HFFc6 (cell line): ENCODE results near the gene HTRA3. TPM values are rescaled to one million over a fixed set of nuclear protein-coding genes. Genes with fewer than 3 reads are reported as not detected.

ENCODE experiments used
- DNase-seq: peaks from one replicate; pipeline ENCODE4 v3.0.0-alpha.2; 2018
- H3K27ac Mint-ChIP-seq: 2 replicates; pipeline ENCODE4 v1.8.0; 2020; ENCODE audit warnings: mild to moderate bottlenecking, mixed read lengths
- H3K27me3 Mint-ChIP-seq: 2 replicates; pipeline ENCODE4 v1.8.0; 2021; ENCODE audit warnings: mild to moderate bottlenecking, moderate library complexity, mixed read lengths; ENCODE audit not compliant: insufficient read depth
- H3K36me3 Mint-ChIP-seq: 2 replicates; pipeline ENCODE4 v1.8.0; 2021; ENCODE audit warnings: low read depth, mixed read lengths
- H3K4me1 Mint-ChIP-seq: 2 replicates; pipeline ENCODE4 v1.8.0; 2020; ENCODE audit warnings: low read depth, mixed read lengths
- H3K4me3 Mint-ChIP-seq: 2 replicates; pipeline ENCODE4 v1.8.0; 2020; ENCODE audit warnings: mild to moderate bottlenecking, moderate library complexity, mixed read lengths
- H3K9me3 Mint-ChIP-seq: 2 replicates; pipeline ENCODE4 v1.8.0; 2020; ENCODE audit warnings: mild to moderate bottlenecking, mixed read lengths
- total RNA-seq, 6 experiments: library from RNA; stranded (reverse); fragmentation: NEBNext Ultra II Directional; extraction: Animal tissue kit (Norgen Biotek cat#: 25700); gene quantifications; 2 replicates in 1 of 6; 3 replicates in 5 of 6; pipeline ENCODE4 v1.2.3, GENCODE V29; 2021
- TF ChIP-seq, protein P1 (sequence below): fragments of 200-600 bp; sonication (generic); IDR thresholded peaks from 2 replicates; pipeline ENCODE4 v1.5.0; 2021; ENCODE audit warnings: antibody characterized with exemption, mild to moderate bottlenecking

The HTRA3 gene
- total RNA-seq, 6 experiments from 2014 or later: 4.2 to 7.0 (median 4.8) TPM

DNA sequence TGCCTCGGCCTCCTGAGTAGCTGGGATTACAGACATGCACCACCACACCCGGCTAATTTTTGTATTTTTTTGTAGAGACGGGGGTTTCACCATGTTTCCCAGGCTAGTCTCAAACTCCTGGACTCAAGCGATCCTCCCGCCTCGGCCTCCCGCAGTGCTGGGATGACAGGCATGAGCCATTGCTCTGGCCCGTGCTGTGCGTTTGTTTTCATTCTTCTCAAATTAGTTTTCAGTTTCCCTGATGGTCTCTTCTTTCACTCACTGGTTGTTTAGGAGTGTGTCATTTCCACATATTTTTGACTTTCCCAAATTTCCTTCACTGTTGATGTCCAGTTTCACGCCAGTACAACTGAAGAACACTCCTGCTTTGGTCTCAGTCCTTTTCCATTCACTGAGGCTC lies 38.7 kb upstream of the HTRA3 start:
- no peak for DNase-seq
- peaks cover 9% of the 10 kb centered on the region for H3K4me1 Mint-ChIP-seq
- TF ChIP-seq, protein P1, sequence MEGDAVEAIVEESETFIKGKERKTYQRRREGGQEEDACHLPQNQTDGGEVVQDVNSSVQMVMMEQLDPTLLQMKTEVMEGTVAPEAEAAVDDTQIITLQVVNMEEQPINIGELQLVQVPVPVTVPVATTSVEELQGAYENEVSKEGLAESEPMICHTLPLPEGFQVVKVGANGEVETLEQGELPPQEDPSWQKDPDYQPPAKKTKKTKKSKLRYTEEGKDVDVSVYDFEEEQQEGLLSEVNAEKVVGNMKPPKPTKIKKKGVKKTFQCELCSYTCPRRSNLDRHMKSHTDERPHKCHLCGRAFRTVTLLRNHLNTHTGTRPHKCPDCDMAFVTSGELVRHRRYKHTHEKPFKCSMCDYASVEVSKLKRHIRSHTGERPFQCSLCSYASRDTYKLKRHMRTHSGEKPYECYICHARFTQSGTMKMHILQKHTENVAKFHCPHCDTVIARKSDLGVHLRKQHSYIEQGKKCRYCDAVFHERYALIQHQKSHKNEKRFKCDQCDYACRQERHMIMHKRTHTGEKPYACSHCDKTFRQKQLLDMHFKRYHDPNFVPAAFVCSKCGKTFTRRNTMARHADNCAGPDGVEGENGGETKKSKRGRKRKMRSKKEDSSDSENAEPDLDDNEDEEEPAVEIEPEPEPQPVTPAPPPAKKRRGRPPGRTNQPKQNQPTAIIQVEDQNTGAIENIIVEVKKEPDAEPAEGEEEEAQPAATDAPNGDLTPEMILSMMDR: no peak
- H3K4me3 Mint-ChIP-seq: no peak overlapping the region
- H3K36me3 Mint-ChIP-seq: no peaks in the 10 kb centered on the region
- H3K27me3 Mint-ChIP-seq: peaks cover 2% of the 10 kb centered on the region; the same call in 1 of the 2 replicates
- no peak overlapping the region for H3K27ac Mint-ChIP-seq
- H3K9me3 Mint-ChIP-seq: no peaks in the 10 kb centered on the region

DNA sequence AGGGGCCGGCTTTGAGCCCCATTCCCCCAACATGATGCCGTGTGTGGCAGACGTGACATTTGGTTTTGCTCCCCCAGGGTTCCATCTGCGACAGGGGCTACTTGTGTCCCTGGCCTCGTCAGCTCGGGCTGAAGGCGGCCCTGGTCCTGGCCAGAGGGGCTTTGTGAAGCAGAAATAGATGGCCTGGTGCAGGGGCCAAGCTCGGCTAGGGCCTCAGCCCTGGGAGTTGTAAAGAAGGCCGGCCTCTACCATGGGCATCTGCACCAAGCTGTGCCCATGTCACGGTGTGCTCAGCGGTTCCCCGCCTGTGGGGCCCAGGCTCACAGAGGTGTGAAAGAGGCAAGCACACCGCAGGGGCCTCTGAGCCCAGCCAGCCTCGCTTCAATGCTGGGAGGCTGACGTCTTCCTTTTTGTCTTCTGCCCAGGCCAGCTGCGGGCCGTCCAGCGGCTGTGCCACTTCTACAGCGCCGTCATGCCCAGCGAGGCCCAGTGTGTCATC lies 38.0 kb upstream of the HTRA3 start:
- H3K4me1 Mint-ChIP-seq: peaks cover 9% of the 10 kb centered on the region
- no peak overlapping the region for H3K4me3 Mint-ChIP-seq
- no peaks in the 10 kb centered on the region for H3K36me3 Mint-ChIP-seq
- no peak for DNase-seq
- no peaks in the 10 kb centered on the region for H3K9me3 Mint-ChIP-seq
- H3K27me3 Mint-ChIP-seq: peaks cover 2% of the 10 kb centered on the region
- no peak overlapping the region for H3K27ac Mint-ChIP-seq
- TF ChIP-seq, protein P1: no peak

DNA sequence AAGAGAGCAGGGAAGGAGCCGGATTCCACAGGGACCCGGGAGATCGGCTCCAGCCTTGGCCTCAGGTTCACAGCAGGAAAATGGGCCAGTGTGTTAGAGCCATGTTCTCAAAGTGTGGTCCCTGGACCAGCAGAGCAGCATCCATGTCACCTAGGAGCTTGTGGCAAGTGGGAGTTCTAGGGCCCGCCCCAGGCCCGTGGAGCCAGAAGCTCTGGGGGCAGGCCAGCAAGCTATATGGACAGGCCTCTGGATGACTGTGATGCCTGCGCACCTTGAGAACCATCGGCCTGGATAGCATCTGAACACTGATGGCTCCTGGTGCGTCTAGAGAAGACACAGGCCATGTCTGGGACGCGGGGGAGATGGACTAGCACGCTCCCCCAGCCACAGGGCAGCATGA lies 36.8 kb upstream of the HTRA3 start:
- peaks cover 9% of the 10 kb centered on the region for H3K4me1 Mint-ChIP-seq
- TF ChIP-seq, protein P1: no peak
- DNase-seq: no peak
- peaks cover 2% of the 10 kb centered on the region for H3K27me3 Mint-ChIP-seq
- H3K9me3 Mint-ChIP-seq: no peaks in the 10 kb centered on the region
- no peaks in the 10 kb centered on the region for H3K36me3 Mint-ChIP-seq
- no peak overlapping the region for H3K4me3 Mint-ChIP-seq
- H3K27ac Mint-ChIP-seq: no peak overlapping the region

DNA sequence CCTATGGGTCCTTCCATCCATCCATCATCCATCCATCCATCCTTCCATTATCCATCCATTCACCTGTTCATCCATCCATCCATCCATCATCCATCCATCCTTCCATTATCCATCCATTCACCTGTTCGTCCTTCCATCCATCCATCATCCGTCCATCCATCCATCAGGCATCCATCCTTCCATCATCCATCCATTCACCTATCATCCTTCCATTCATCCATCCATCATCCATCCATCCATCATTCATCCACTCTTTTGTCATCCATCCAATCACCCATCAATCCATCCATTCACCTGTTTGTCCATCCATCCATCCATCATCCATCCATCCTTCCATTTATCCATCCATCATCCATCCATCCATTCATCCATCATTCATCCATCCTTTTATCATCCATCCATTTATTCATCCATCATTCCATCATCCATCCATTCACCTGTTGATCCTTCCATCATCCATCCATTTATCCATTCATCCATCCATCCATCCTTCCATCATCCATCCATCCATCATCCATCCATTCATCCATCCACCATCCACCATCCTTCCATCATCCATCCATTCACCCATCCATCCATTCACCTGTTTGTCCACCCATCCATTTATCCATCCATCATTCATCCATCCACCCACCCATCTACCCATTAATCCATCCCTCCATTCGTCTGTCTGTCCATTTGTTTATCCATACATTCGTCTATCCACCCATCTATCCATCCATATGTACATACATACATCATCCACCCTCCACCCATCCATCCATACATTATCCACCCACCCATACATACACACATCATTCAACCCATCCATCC lies 35.7 kb upstream of the HTRA3 start:
- Mint-ChIP-seq H3K27ac (no peak overlapping the region), H3K4me1 (peaks cover 9% of the 10 kb centered on the region), H3K4me3 (no peak overlapping the region), H3K27me3 (peaks cover 2% of the 10 kb centered on the region), H3K9me3 (no peaks in the 10 kb centered on the region), H3K36me3 (no peaks in the 10 kb centered on the region)
- DNase-seq: no peak
- TF ChIP-seq, protein P1: no peak

DNA sequence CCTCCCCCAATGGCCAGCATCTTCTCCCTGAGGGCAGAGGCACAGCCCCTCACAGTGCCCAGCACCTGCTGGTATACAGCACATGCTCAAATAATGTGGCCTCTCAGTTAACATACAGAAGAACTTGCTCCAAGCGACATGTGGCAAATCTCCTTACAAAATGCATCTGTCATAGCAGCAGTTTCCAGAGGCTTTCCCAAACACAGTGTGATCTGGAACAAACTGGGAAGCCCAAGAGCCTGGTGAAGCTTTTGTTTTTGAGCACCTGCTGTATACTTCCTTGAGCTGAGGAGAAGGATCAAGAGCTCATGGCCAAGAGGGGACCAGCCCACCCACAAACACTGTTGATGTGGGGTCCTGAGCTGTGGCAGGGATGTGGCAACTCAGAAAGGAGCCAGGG lies 34.8 kb upstream of the HTRA3 start:
- Mint-ChIP-seq H3K27ac (no peak overlapping the region), H3K4me3 (no peak overlapping the region), H3K4me1 (peaks cover 9% of the 10 kb centered on the region), H3K36me3 (no peaks in the 10 kb centered on the region), H3K27me3 (peaks cover 4% of the 10 kb centered on the region), H3K9me3 (no peaks in the 10 kb centered on the region)
- no peak for DNase-seq
- TF ChIP-seq, protein P1: no peak
